GM12892 (cell line): Measurements from ENCODE around the gene TGM3.

Experiments used
- POLR2A ChIP-seq: IDR thresholded peaks from 2 replicates; pipeline ENCODE4 v1.6.1; 2011; ENCODE audit warnings: low read depth, low read length, control low read depth
- TAF1 ChIP-seq: IDR thresholded peaks from 2 replicates; pipeline ENCODE4 v1.6.1; 2011; ENCODE audit warnings: low read depth, mild to moderate bottlenecking, control low read depth, low read length, borderline replicate concordance

GRCh38 chr20:2246069-2246491 is 49.7 kb upstream of the TGM3 start:
- TF ChIP-seq TAF1 (no peak), POLR2A (no peak)
